ENCODE results near the gene KCNJ8.

GRCh38 chr12:21773806-21774205, 700 bp downstream of the KCNJ8 start:
- TF ChIP-seq SP1 (IDR thresholded peaks at IDR 0.05): no peak
- TF ChIP-seq HDGF (IDR thresholded peaks at IDR 0.05; ENCODE audit: borderline replicate concordance): no peak
- TF ChIP-seq FOXM1 (IDR thresholded peaks at IDR 0.05; ENCODE audit: borderline replicate concordance): no peak
- no peak for TF ChIP-seq LEF1 (IDR thresholded peaks at IDR 0.05; ENCODE audit: borderline replicate concordance)
- TF ChIP-seq TARDBP (IDR thresholded peaks at IDR 0.05): no peak
- no peak for TF ChIP-seq ARNT (IDR thresholded peaks at IDR 0.05)
- no peak for TF ChIP-seq BHLHE40 (IDR thresholded peaks at IDR 0.05; ENCODE audit: borderline replicate concordance)
- TF ChIP-seq ELF4 (IDR thresholded peaks at IDR 0.05): no peak
- no peak for TF ChIP-seq SUZ12 (IDR thresholded peaks at IDR 0.05)
- TF ChIP-seq L3MBTL2 (conservative IDR thresholded peaks at IDR 0.05): peak; percentile 53
